Cerebellar cortex (tissue), 1 donor: ENCODE data around the gene SLC6A7.
A peak's percentile ranks its signal among the peaks of the same experiment; 100 is the strongest.

ENCODE experiments used
- DNase-seq: peaks from one replicate; pipeline ENCODE4 v3.0.0-alpha.2; 2015; ENCODE audit warnings: low spot score

Gene SLC6A7

GRCh38 chr5:150155258-150156026, 34.4 kb upstream of the SLC6A7 start, which contains the start of gene PDGFRB:
Gene PDGFRB, minus strand, starts transcription at chr5:150155845. Its CDS starts 18,798 bp downstream, at chr5:150137047.
- DNase-seq, result peak; percentile 65

- DNase-seq, result no peak
These were observed 33.9 kb upstream of the SLC6A7 start for GRCh38 chr5:150156027-150156368.

- no peak for DNase-seq
These were observed 33.3 kb upstream of the SLC6A7 start for GRCh38 chr5:150156540-150156939.

GRCh38 chr5:150157168-150157567, 32.7 kb upstream of the SLC6A7 start:
- DNase-seq, result no peak

GRCh38 chr5:150158170-150158949, 31.5 kb upstream of the SLC6A7 start:
- DNase-seq, result no peak

- DNase-seq, result no peak
These were observed 30.8 kb upstream of the SLC6A7 start for GRCh38 chr5:150159031-150159430.

GRCh38 chr5:150159741-150160179, 30.1 kb upstream of the SLC6A7 start:
- no peak for DNase-seq

- DNase-seq, result no peak
These were observed 29.3 kb upstream of the SLC6A7 start for GRCh38 chr5:150160448-150161081.

- DNase-seq, result peak; percentile 89
These were observed 28.4 kb upstream of the SLC6A7 start for GRCh38 chr5:150161242-150162141.

- DNase-seq, result no peak
These were observed 27.7 kb upstream of the SLC6A7 start for GRCh38 chr5:150162142-150162513.

GRCh38 chr5:150163035-150163434, 26.8 kb upstream of the SLC6A7 start:
- no peak for DNase-seq

- no peak for DNase-seq
These were observed 26.3 kb upstream of the SLC6A7 start for GRCh38 chr5:150163547-150164059.

GRCh38 chr5:150164211-150164980, 25.5 kb upstream of the SLC6A7 start:
- no peak for DNase-seq

GRCh38 chr5:150166037-150166649, 23.7 kb upstream of the SLC6A7 start:
- DNase-seq, result no peak

- DNase-seq, result no peak
These were observed 23.0 kb upstream of the SLC6A7 start, which contains the start of gene CDX1 for GRCh38 chr5:150166650-150167511. Gene CDX1, plus strand, starts transcription at chr5:150166778. Its CDS starts 99 bp downstream, at chr5:150166877.

GRCh38 chr5:150167512-150167850, 22.4 kb upstream of the SLC6A7 start:
- DNase-seq, result no peak

- DNase-seq, result no peak
These were observed 22.0 kb upstream of the SLC6A7 start for GRCh38 chr5:150167908-150168307.

- no peak for DNase-seq
These were observed 21.0 kb upstream of the SLC6A7 start for GRCh38 chr5:150168864-150169263.

GRCh38 chr5:150172145-150172544, 17.7 kb upstream of the SLC6A7 start:
- no peak for DNase-seq
